Activated CD4-positive, alpha-beta T cell treated with anti-CD3 and anti-CD28 coated beads, Interleukin-2, amount 50 U/mL, for 48 hours (primary cell): Measurements from ENCODE around the gene TRIO.

Experiments
- DNase-seq, 2 experiments: peaks; one replicate each; pipeline ENCODE4 v3.0.0-alpha.2; 2020

Gene TRIO

GRCh38 chr5:14250748-14251701, 107.9 kb downstream of the TRIO start:
- no peak for DNase-seq

DNA sequence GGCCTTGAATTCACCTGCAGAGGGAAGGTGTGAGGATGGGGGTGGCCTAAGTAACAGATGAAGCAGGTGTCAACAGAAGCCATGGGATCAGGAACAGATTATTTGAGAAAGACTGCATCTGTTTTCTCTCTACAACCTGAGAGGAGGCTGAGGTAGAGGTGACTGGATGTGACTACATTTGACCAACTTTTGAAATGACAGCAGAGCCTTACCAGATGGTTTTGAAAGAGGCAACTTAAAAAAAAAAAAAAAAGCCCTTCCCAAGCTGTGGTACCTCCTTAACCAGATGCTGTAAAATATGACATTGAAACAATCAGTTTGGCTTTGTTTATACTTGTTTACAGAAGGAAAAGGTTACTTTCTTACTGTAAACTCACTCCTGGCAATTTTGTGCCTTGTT, 108.6 kb downstream of the TRIO start:
- no peak for DNase-seq

- no peak for DNase-seq
Observed at GRCh38 chr5:14252793-14253192, 109.7 kb downstream of the TRIO start.

- no peak for DNase-seq
Observed at GRCh38 chr5:14254686-14255085, 111.5 kb downstream of the TRIO start.

DNA sequence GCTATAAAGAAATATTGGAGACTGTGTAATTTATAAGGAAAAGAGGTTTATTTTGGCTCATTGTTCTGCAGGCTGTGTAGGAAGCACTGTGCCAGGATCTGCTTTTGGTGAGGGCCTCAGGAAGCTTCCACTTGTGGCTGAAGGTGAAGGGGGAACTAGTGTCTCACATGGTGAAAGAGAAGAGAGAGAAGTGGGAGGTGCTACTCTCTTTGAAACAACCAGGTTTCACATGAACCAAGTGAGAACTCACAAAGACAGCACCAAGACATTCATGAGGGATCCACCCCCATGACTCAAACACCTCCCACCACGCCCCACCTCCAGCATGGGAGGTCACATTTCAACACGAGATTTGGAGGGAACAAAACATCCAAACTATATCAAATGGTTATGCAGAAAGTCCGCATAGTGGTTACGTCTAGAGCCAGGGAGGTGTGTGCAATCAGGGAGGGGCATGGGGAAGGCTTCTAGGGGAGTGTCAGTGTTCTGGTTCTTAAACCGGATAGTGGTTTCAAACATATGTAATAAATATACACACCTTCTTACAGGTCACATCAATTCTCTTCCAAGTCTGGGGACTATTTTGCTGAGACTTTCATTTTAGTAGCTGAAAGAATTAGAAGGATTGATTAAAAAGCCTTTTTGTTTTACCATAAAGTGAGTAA, 113.0 kb downstream of the TRIO start:
- DNase-seq, result no peak

DNA sequence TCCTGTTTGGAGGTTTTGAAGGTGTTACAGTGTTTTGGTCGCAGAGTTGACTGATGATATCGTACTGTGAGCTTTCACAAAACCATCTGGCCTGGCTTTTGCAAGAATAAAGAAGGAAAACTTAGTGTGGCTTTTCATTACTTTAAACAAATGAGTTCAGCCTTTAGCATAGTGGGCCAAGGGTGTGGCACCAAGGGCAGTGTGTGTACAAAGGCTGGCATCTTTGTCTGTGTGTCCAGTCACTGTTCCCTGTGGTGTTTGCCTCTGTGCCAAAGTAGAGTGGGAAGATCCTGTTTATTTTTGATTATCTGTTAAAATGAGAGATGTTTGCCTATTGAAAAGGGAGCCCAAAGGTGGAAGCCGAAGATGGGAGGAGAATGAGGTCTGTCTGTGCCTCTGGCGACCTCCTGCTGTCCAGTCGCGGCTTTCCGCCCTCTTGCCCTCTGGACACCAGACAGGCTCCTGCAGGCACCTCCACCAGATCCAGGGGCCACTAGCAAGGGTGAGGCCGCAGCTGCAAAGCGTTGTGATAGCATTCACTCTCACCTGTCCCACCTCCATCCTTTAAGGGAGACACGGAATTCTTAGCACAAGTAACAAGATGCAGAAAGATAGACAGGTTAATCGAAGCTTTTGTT, 113.7 kb downstream of the TRIO start:
- no peak for DNase-seq

DNA sequence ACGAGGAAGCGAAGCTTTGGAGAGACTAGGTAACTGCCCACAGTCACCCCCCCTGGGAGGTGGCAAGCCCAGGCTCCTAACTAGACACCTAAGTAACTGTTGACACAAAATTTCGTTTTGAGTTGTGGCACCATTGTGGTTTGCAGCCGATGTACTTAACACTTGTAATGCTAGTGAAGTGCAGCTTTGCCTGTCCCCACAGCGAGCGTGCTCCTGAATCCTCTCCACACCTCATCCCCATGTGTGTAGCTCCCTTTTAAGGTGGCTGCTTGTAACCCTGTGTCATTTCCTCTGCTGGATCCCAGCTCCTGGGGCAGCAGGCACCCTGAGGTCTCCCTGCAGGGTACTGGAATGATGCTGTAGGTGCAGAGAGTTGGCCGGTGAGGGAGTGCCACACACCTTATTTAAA, 114.9 kb downstream of the TRIO start:
- DNase-seq, result no peak

DNA sequence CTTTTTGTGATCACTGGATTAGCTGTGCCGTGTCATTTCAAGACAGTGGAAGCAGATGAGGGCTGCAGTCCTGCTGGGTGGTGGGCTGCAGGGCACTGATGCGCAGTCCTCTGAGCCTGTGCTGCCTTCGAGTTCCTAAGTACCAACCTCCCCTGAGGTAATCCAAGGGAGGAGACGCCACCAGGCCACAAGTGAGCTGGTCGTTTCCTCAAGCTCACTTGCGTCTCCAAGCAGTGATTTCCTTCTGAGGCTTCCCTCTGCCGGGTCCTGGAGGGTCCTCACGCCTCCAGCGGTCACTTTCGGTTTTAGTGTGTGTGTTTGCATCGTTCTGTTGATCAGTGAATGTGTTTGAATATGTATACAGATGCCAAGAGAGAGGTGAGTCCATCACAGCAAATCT, 115.7 kb downstream of the TRIO start:
- DNase-seq, result no peak

- DNase-seq, result no peak
Observed at GRCh38 chr5:14260637-14261036, 117.5 kb downstream of the TRIO start.

- no peak for DNase-seq
Observed at GRCh38 chr5:14261235-14261634, 118.1 kb downstream of the TRIO start.

DNA sequence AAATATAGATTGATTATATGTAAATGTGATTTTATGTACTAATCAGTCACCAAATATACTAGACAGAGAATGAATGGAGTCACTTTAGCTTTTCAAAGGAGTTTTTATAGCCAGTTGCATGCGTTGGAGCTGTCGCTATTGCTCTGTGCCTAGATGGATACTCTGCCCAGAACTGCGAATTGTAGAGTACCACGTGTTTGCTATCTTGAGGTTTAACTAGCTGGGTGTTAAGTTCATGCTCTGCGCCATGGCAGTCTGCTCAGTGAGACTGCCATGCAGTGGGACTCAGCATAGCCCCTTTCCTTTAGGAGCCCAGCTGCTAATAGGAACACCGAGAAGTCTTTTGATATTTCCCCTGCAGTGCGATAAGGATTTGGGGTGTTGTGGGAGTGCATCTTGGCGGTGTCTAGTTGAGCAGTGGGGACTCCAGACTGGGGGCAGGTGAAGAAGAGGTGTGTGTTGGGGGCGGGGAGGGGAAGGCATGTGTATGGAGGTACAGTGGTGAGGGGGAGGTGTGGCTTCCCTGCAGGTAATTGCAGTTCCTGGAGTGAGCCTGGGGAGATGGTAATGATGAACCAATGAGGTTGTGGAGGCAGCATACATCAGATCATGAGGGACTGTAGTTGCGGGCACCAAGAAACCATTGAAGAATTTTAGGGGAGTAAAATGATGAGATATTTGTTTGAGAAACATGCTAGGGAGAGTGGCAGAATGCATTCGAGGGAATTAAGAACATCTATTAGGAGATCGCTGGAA, 118.9 kb downstream of the TRIO start:
- no peak for DNase-seq

DNA sequence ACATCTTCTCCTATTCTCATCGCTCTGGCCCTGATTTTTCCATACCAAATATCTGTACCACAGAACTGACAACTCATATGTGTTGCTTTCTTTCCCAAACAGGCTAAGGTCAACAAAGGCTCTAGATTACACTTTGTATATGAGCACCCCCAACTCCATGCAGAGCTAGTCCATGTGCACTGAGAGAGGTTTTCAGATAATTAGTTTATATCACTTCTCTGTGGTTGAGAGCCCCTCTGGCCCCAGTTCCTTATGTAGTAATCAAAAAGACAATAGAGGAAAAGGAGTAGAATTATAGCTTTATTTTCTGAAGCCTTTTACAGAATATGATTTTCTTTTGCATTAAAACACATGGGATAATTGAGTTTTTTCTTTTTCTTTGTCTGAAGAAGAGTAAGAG, 120.0 kb downstream of the TRIO start:
- no peak for DNase-seq

DNA sequence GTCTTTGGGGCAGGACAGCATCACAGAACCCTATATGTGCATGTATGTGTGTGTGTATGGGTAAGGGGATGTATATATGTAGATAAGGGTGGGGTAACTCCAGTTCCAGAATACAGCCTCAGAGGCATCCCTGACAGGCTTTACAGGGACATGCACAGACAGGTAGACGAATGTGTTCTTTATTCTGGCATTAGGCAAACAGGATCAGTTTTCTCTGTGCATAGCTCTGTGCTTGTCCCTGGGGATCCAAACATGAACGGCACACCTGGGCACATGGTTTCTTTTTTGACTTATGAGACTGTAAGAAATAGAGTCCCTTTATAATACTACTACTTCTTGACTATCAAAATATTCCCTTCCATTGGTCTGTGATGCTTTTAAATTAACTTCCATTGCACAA, 120.6 kb downstream of the TRIO start:
- no peak for DNase-seq

- DNase-seq, result peak; percentile 69 to 77
Observed at GRCh38 chr5:14264605-14265316, 121.6 kb downstream of the TRIO start.

DNA sequence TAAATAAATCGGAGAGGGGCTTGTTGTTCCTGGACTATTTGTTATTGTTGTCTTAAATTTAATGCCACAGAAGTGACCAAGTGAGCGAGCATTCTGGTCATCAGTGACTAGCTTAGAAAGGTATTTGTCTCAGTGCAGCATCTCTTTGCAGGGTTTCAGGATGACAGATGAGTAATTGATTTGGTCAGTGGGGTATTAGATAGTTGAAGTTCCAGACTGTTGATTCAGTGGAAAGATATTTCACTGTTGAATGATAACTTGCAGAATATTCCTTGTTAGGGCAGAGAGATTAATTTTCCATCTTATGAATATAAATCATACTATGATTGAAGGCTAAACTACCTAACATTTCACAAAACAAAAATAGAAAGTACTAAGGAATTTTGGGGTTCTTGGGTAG, 122.4 kb downstream of the TRIO start:
- no peak for DNase-seq

DNA sequence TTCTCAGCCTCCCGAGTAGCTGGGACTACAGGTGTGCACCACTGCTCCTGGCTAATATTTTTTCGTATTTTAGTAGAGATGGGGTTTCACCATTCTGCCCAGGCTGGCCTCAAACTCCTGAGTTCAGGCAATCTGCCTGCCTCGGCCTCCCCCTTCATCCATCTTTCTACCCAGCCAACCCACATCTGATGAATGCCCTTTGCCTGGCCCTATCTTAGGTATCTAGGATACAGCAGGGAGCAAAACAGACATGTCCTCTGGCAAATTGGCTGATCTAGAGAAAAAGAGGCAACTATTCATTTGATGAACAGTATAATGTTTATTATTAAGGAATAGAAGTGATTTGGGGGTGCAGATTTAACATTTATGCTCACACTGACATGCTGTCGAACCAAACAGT, 123.0 kb downstream of the TRIO start:
- DNase-seq, result no peak

GRCh38 chr5:14266686-14267085, 123.5 kb downstream of the TRIO start:
- DNase-seq, result no peak

DNA sequence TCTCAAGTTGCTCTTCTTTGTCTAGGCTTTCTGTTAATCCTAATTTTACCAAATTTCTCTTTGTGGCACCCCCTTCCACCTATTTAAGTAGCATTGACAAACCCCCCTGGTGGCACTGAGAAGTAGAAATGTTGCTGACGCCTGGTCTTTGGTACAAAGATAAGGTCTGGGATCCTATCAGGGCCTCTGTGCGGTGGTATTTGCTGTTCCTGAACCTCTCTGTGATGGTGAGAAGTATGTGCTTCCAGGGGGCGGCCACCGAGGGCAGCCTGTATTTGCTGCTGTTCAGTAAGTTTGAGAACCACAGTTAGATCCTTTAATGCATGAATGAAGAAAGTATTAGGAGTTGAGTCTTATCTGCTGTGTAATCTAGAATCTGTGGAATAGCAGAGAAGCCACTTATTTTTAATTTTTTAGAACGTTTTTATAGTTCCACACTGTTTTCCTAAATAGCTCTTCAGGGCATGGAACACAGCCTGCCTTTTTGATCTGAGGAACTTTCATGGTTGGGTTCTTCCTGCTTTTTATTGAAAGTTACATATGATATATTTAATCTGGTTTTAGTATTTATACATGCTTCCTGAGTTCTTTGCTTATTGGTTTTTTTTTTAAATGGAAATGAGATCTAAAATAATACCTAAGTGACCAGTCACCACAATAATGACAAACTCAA, 124.2 kb downstream of the TRIO start:
- DNase-seq, result no peak

DNA sequence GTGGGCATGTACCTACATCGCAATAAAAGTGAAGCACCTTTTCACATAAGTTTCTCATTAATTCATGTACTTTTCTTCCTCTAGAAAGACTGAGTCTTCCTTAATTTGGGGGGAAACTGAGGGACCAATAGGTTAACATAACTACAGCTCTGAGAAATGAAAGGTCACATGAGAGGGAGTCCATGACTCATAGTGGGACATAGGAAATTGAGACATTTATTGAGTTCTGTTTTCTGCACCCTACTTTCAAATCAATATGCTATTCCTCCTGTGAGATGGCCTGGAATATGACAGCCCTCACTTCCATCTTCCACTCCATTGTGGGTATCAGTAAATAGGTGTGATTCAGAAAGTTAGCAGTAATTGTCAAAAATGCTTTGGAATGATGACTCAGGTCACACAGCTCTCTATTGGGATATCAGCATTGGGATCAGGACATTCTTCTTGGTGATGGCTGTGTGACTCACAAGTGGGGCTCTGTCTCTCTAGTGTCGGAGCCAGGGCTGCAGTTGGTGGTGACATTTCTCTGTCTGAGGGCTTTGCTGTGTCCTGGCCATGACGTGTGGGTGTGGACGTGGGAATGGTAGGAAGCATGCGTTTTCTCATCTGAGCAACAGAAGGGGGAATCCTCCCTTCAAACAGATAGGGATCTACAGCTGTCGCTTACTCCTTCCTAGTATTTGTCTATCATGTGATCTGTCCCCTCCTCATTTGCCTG, 125.0 kb downstream of the TRIO start:
- no peak for DNase-seq

- no peak for DNase-seq
Observed at GRCh38 chr5:14268738-14269137, 125.6 kb downstream of the TRIO start.

DNA sequence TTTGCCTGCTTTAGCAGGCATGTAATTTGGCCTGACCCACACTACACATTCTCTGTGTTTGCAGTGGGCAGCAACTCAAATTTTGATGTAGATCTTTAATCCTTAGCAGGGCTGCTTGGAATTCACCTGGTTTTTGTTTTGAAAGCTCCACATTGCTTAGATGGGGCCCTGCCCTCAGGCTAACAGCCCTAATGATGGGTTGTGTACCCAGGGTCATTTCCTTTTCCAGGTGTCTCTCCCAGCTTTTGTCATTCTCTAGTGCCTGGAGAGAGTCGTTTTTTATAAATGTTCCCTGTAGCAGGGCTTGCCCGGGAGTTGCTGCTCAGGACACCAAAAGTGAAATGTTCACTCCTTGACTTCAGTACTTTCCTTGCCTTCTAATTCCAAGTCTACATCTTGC, 126.3 kb downstream of the TRIO start:
- no peak for DNase-seq
